HCT116 (cell line): Measurements from ENCODE around the gene ZNF76. TPM values are rescaled to one million over a fixed set of nuclear protein-coding genes. Genes with fewer than 3 reads are reported as not detected.

ENCODE experiments used
- ATAC-seq: fragments of 200-7000 bp; cut with Tn5 transposase; 2 replicates; pipeline ENCODE4 v1.9.1; 2020; ENCODE audit warnings: mild to moderate bottlenecking, moderate library complexity
- BruUV-seq: library from RNA; stranded (reverse); fragments of 400-500 nt; replicated peaks from 2 replicates; lab custom pipeline; 2021; lab: Mats Ljungman, UMichigan
- CTCF ChIA-PET: fragments of 300-600 bp; sonication (Branson Sonifier 250); formaldehyde crosslinking; loops from one replicate; lab custom pipeline; 2021; ENCODE audit warnings: antibody characterized with exemption; lab: Charles Lee
- POLR2A ChIA-PET: fragments of 300-600, 350-600 bp; sonication (Branson Sonifier 250); formaldehyde crosslinking; loops from one replicate; lab custom pipeline; 2021; ENCODE audit warnings: antibody characterized with exemption; lab: Charles Lee
- RAD21 ChIA-PET, 2 experiments: fragments of 300-600 bp; sonication (Branson Sonifier 250); formaldehyde crosslinking; loops; one replicate each; lab custom pipeline; 2023; ENCODE audit warnings: low total read pairs in 2 of 2; ENCODE audit not compliant: uncharacterized antibody in 2 of 2, unreplicated experiment in 2 of 2, low non-redundant PET in 1 of 2; lab: Charles Lee
- DNase-seq: peaks from one replicate; pipeline ENCODE4 v3.0.0-alpha.2; 2010; ENCODE audit warnings: low read depth, low spot score
- H2AFZ ChIP-seq: fragments of 200-600 bp; shearing (Covaris generic), sonication (generic); 2 replicates; pipeline ENCODE4 v1.6.1; 2017; ENCODE audit warnings: low read depth, mixed run types, mixed read lengths, antibody characterized with exemption, low read length; ENCODE audit not compliant: poor library complexity, severe bottlenecking
- H3K27ac ChIP-seq: 2 replicates; pipeline ENCODE4 v1.5.1; 2012; ENCODE audit warnings: low read depth, low read length
- H3K27me3 ChIP-seq: fragments of 200-600 bp; sonication (generic); 2 replicates; pipeline ENCODE4 v1.6.1; 2016; ENCODE audit warnings: mixed run types, low read length, mixed read lengths; ENCODE audit not compliant: insufficient read depth
- H3K36me3 ChIP-seq, 2 experiments: fragments of 200-500 bp in 1 of 2; fragments of 200-600 bp in 1 of 2; sonication (Bioruptor generic) in 1 of 2; sonication (generic) in 1 of 2; 2 replicates each; pipeline versions ENCODE4 v1.5.1 to v1.6.1; 2014 to 2016; ENCODE audit warnings: low read length in 2 of 2, inconsistent platforms in 1 of 2, mixed read lengths in 1 of 2, mixed run types in 1 of 2; ENCODE audit not compliant: insufficient read depth in 2 of 2, control insufficient read depth in 1 of 2
- H3K4me1 ChIP-seq, 2 experiments: fragments of 200-600 bp in 1 of 2; sonication (generic) in 1 of 2; 2 replicates each; pipeline versions ENCODE4 v1.5.1 to v1.6.1; 2012 to 2017; ENCODE audit warnings: low read length in 2 of 2, inconsistent platforms in 1 of 2, mild to moderate bottlenecking in 1 of 2, mixed read lengths in 1 of 2, mixed run types in 1 of 2, moderate library complexity in 1 of 2; ENCODE audit not compliant: insufficient read depth in 2 of 2, control insufficient read depth in 1 of 2
- H3K4me2 ChIP-seq: fragments of 200-600 bp; sonication (generic); 2 replicates; pipeline ENCODE4 v1.6.1; 2017; ENCODE audit warnings: mixed run types, low read length, mixed read lengths
- H3K4me3 ChIP-seq, 2 experiments: fragments of 200-600 bp in 1 of 2; sonication (generic) in 1 of 2; replicated peaks in 1 of 2; 2 replicates each; pipeline ENCODE4 v1.5.1; 2011 to 2016; ENCODE audit warnings: low read length in 2 of 2, control low read depth in 1 of 2, low read depth in 1 of 2, mild to moderate bottlenecking in 1 of 2, mixed read lengths in 1 of 2, mixed run types in 1 of 2
- H3K79me2 ChIP-seq: fragments of 200-600 bp; sonication (generic); 2 replicates; pipeline ENCODE4 v1.6.1; 2017; ENCODE audit warnings: mild to moderate bottlenecking, mixed run types, low read length, moderate library complexity, mixed read lengths; ENCODE audit not compliant: insufficient read depth
- H3K9ac ChIP-seq: fragments of 200-600 bp; sonication (generic); 2 replicates; pipeline ENCODE4 v1.6.1; 2016; ENCODE audit warnings: low read length, mixed read lengths
- H3K9me2 ChIP-seq: fragments of 200-600 bp; sonication (generic), shearing (Covaris generic); 2 replicates; pipeline ENCODE4 v1.6.1; 2017; ENCODE audit warnings: mixed run types, mild to moderate bottlenecking, moderate library complexity; ENCODE audit not compliant: insufficient read depth
- H3K9me3 ChIP-seq, 2 experiments: fragments of 200-500 bp in 1 of 2; fragments of 200-600 bp in 1 of 2; sonication (Bioruptor generic) in 1 of 2; sonication (generic) in 1 of 2; 2 replicates each; pipeline ENCODE4 v1.6.1; 2014 to 2017; ENCODE audit warnings: low read length in 2 of 2, mixed read lengths in 2 of 2, inconsistent platforms in 1 of 2, low read depth in 1 of 2, mild to moderate bottlenecking in 1 of 2, mixed run types in 1 of 2, moderate library complexity in 1 of 2; ENCODE audit not compliant: control insufficient read depth in 1 of 2, insufficient read depth in 1 of 2
- H4K20me1 ChIP-seq: fragments of 200-600 bp; sonication (generic), shearing (Covaris generic); 2 replicates; pipeline ENCODE4 v1.6.1; 2017; ENCODE audit warnings: mixed run types, mild to moderate bottlenecking, moderate library complexity; ENCODE audit not compliant: insufficient read depth
- EZH2 ChIP-seq: fragments of 200-600 bp; sonication (generic); IDR thresholded peaks from 2 replicates; pipeline ENCODE4 v1.6.1; 2017; ENCODE audit warnings: antibody characterized with exemption, mixed run types
- EZH2phosphoT487 ChIP-seq: fragments of 200-600 bp; IDR thresholded peaks from 2 replicates; pipeline ENCODE4 v1.6.1; 2018; ENCODE audit warnings: antibody characterized with exemption, borderline replicate concordance
- JUND ChIP-seq: IDR thresholded peaks from 2 replicates; pipeline ENCODE4 v1.6.1; 2012
- POLR2A ChIP-seq: IDR thresholded peaks from 2 replicates; pipeline ENCODE4 v1.7.0; 2011; ENCODE audit warnings: borderline replicate concordance; ENCODE audit not compliant: insufficient read depth, insufficient read length; ENCODE audit errors: extremely low read depth
- POLR2AphosphoS5 ChIP-seq: IDR thresholded peaks from 2 replicates; pipeline ENCODE4 v1.6.1; 2011; ENCODE audit warnings: mild to moderate bottlenecking, low read depth, low read length, moderate library complexity
- RAD21 ChIP-seq: IDR thresholded peaks from 2 replicates; pipeline ENCODE4 v1.6.1; 2012; ENCODE audit warnings: low read depth, mild to moderate bottlenecking
- SIN3A ChIP-seq: IDR thresholded peaks from 2 replicates; pipeline ENCODE4 v1.6.1; 2012; ENCODE audit warnings: low read depth
- SRF ChIP-seq: IDR thresholded peaks from 2 replicates; pipeline ENCODE4 v1.6.1; 2012; ENCODE audit warnings: low read depth
- TCF7L2 ChIP-seq: IDR thresholded peaks from 2 replicates; pipeline ENCODE4 v1.7.0; 2011; ENCODE audit warnings: borderline replicate concordance, inconsistent platforms; ENCODE audit not compliant: insufficient read depth, insufficient read length; ENCODE audit errors: extremely low read depth
- YY1 ChIP-seq: IDR thresholded peaks from 2 replicates; pipeline ENCODE4 v1.6.1; 2011; ENCODE audit warnings: low read length, low read depth, moderate library complexity, mild to moderate bottlenecking; ENCODE audit not compliant: insufficient replicate concordance; ENCODE audit errors: extremely low read depth
- ZFX ChIP-seq: fragments of 450-650 bp; IDR thresholded peaks from 2 replicates; pipeline ENCODE4 v1.6.1; 2017
- ZNF274 ChIP-seq: fragments of 200-500 bp; sonication (Bioruptor generic); IDR thresholded peaks from 2 replicates; pipeline ENCODE4 v1.6.1; 2014; ENCODE audit warnings: mild to moderate bottlenecking, low read depth, low read length, inconsistent platforms
- intact Hi-C: fragments of 100-400 bp; cut with micrococcal nuclease; formaldehyde crosslinking; loops from 2 replicates; pipeline ENCODE4 v1.10.0; 2022
- total RNA-seq: library from RNA; stranded (reverse); gene quantifications from one replicate; pipeline ENCODE4 v1.2.1, GENCODE V29; 2021; ENCODE audit not compliant: unreplicated experiment
- TF ChIP-seq, protein P1 (sequence below), 3 experiments: fragments of 200-600 bp in 1 of 3; sonication (generic) in 1 of 3; IDR thresholded peaks in 2 of 3; conservative IDR thresholded peaks in 1 of 3; 2 replicates each; pipeline ENCODE4 v1.5.1; 2012 to 2017; ENCODE audit warnings: low read depth in 2 of 3, low read length in 2 of 3, antibody characterized with exemption in 1 of 3, borderline replicate concordance in 1 of 3, control low read depth in 1 of 3, mild to moderate bottlenecking in 1 of 3, mixed read lengths in 1 of 3, mixed run types in 1 of 3, moderate library complexity in 1 of 3; ENCODE audit not compliant: insufficient read depth in 1 of 3
- TF ChIP-seq, protein P2 (sequence below): IDR thresholded peaks from 2 replicates; pipeline ENCODE4 v1.6.1; 2012; ENCODE audit warnings: low read depth

Gene ZNF76
- total RNA-seq, 1 experiment from 2014 or later, result 47.5 TPM

DNA sequence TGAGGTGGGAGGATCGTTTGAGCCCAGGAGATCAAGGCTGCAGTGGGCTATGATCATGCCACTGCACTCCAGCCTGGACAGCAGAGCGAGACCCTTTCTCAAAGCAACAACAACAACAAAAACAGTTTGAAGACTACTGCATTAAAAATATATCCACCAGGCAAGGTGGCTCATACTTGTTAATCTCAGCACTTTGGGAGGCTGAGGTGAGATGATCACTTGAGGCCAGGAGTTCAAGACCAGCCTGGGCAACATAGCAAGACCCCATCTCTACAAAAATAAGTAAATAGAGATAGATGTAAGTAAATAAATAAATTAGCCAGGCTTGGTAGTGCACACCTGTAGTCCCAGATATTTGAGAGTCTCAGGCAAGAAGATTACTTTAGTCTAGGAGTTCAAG is 12.5 kb downstream of the ZNF76 start:
- H3K9me2 ChIP-seq, result no peaks in the 10 kb centered on the region
- no peaks in the 10 kb centered on the region for H3K27me3 ChIP-seq
- no peak for ATAC-seq
- H2AFZ ChIP-seq, result no peak overlapping the region
- no peaks in the 10 kb centered on the region for H4K20me1 ChIP-seq
- RAD21 ChIA-PET, result no interaction called here
- H3K36me3 ChIP-seq, result no peaks in the 10 kb centered on the region
- H3K4me1 ChIP-seq, result peaks cover 3 to 12% of the 10 kb centered on the region in 2 experiments; a peak in 2 of 4 replicates
- no TSS peak for BruUV-seq
- no peak for TF ChIP-seq POLR2AphosphoS5
- TF ChIP-seq SRF, result no peak
- peaks cover 9% of the 10 kb centered on the region; the same call in 1 of the 2 replicates for H3K79me2 ChIP-seq
- H3K27ac ChIP-seq, result no peak overlapping the region
- H3K4me2 ChIP-seq, result no peak overlapping the region
- intact Hi-C loops, result no loop called here
- H3K4me3 ChIP-seq, result no peak overlapping the region
- CTCF ChIA-PET, result no interaction called here
- no peak for DNase-seq
- no peaks in the 10 kb centered on the region for H3K9me3 ChIP-seq
- no peak overlapping the region for H3K9ac ChIP-seq
- POLR2A ChIA-PET, result no interaction called here

DNA sequence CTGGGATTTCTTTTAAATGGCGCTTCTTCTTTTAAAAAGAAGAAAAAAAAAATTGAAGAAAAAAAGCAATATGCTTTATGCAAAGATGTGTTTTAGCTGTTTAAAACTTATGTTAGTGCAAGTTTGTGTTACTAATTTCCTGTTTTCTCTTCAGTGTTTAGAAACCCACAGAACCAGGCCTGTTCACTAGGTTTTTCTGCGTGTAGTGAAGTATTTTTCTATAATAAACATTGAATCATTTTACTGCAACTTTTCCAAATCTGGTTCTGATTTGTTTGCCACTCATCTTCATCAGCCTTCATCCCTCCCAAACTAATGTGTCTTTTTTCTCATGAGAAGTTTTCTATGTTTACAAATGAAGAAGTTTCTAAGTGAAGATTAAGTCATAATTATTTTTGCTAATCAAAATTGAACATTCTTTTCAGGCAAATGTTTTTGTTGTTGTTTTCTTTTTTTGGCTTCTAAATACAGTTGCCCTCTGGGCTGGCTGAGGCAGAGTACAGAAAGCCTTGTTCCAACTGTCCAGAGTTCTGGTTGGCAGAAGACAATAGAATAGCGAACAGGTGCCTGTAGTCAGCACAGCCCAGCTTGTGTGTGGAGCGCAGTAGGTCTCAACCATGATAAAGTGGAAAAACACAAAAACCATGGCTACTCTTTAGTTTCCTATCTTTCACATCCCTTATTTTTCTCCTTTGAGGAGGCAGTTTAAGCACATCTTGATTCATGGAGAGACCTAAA is 14.5 kb downstream of the ZNF76 start:
- intact Hi-C loops, result no loop called here
- DNase-seq (no peak), ATAC-seq (no peak)
- RAD21 ChIA-PET, result no interaction called here
- no peaks in the 10 kb centered on the region for H3K27me3 ChIP-seq
- H3K4me2 ChIP-seq, result peak overlapping the region; percentile 18; the same call in 1 of the 2 replicates
- no peak overlapping the region for H2AFZ ChIP-seq
- H3K9me3 ChIP-seq, result no peaks in the 10 kb centered on the region
- no peaks in the 10 kb centered on the region for H4K20me1 ChIP-seq
- CTCF ChIA-PET, result no interaction called here
- POLR2A ChIA-PET, result no interaction called here
- BruUV-seq, result no TSS peak
- H3K9ac ChIP-seq, result no peak overlapping the region
- H3K4me1 ChIP-seq, result peaks cover 3 to 12% of the 10 kb centered on the region in 2 experiments; a peak in 2 of 4 replicates
- no peak overlapping the region for H3K27ac ChIP-seq
- peaks cover 5% of the 10 kb centered on the region; the same call in 1 of the 2 replicates for H3K79me2 ChIP-seq
- no peaks in the 10 kb centered on the region for H3K9me2 ChIP-seq
- H3K4me3 ChIP-seq, result no peak overlapping the region
- no peaks in the 10 kb centered on the region for H3K36me3 ChIP-seq
- TF ChIP-seq, protein P1, sequence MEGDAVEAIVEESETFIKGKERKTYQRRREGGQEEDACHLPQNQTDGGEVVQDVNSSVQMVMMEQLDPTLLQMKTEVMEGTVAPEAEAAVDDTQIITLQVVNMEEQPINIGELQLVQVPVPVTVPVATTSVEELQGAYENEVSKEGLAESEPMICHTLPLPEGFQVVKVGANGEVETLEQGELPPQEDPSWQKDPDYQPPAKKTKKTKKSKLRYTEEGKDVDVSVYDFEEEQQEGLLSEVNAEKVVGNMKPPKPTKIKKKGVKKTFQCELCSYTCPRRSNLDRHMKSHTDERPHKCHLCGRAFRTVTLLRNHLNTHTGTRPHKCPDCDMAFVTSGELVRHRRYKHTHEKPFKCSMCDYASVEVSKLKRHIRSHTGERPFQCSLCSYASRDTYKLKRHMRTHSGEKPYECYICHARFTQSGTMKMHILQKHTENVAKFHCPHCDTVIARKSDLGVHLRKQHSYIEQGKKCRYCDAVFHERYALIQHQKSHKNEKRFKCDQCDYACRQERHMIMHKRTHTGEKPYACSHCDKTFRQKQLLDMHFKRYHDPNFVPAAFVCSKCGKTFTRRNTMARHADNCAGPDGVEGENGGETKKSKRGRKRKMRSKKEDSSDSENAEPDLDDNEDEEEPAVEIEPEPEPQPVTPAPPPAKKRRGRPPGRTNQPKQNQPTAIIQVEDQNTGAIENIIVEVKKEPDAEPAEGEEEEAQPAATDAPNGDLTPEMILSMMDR (IDR thresholded peaks at IDR 0.05 in 2 of 3, conservative IDR thresholded peaks at IDR 0.05 in 1 of 3; ENCODE audit: borderline replicate concordance in 1 of 3, insufficient read depth in 1 of 3, low read depth in 2 of 3, low read length in 2 of 3), result no peak
- TF ChIP-seq POLR2AphosphoS5 (no peak), ZFX (no peak), TCF7L2 (no peak), JUND (no peak), POLR2A (no peak), EZH2phosphoT487 (no peak), YY1 (no peak), RAD21 (no peak), ZNF274 (no peak), EZH2 (no peak), SRF (no peak), SIN3A (no peak)
- TF ChIP-seq, protein P2, sequence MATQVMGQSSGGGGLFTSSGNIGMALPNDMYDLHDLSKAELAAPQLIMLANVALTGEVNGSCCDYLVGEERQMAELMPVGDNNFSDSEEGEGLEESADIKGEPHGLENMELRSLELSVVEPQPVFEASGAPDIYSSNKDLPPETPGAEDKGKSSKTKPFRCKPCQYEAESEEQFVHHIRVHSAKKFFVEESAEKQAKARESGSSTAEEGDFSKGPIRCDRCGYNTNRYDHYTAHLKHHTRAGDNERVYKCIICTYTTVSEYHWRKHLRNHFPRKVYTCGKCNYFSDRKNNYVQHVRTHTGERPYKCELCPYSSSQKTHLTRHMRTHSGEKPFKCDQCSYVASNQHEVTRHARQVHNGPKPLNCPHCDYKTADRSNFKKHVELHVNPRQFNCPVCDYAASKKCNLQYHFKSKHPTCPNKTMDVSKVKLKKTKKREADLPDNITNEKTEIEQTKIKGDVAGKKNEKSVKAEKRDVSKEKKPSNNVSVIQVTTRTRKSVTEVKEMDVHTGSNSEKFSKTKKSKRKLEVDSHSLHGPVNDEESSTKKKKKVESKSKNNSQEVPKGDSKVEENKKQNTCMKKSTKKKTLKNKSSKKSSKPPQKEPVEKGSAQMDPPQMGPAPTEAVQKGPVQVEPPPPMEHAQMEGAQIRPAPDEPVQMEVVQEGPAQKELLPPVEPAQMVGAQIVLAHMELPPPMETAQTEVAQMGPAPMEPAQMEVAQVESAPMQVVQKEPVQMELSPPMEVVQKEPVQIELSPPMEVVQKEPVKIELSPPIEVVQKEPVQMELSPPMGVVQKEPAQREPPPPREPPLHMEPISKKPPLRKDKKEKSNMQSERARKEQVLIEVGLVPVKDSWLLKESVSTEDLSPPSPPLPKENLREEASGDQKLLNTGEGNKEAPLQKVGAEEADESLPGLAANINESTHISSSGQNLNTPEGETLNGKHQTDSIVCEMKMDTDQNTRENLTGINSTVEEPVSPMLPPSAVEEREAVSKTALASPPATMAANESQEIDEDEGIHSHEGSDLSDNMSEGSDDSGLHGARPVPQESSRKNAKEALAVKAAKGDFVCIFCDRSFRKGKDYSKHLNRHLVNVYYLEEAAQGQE, result no peak
